Transverse colon (tissue), 4 donors: ENCODE data around the gene DNER. TPM values are rescaled to one million over a fixed set of nuclear protein-coding genes. Genes with fewer than 3 reads are reported as not detected.

Source experiments
- DNase-seq: peaks from one replicate; pipeline ENCODE4 v3.0.0-alpha.2; 2019
- H3K27ac ChIP-seq, 4 donors: fragments of 200-600 bp; sonication (generic); 2 replicates each; pipeline ENCODE4 v1.5.1; 2016 to 2018; ENCODE audit warnings: inconsistent platforms in 4 of 4
- H3K27me3 ChIP-seq: fragments of 200-600 bp; sonication (generic); 2 replicates; pipeline ENCODE4 v1.5.1; 2017; ENCODE audit warnings: inconsistent platforms
- H3K36me3 ChIP-seq, 4 donors: fragments of 200-600 bp; sonication (generic); 2 replicates each; pipeline ENCODE4 v1.5.1; 2017 to 2019; ENCODE audit warnings: inconsistent platforms in 4 of 4
- H3K4me1 ChIP-seq, 4 donors: fragments of 200-600 bp; sonication (generic); 2 replicates each; pipeline ENCODE4 v1.5.1; 2017 to 2020; ENCODE audit warnings: inconsistent platforms in 4 of 4
- H3K4me3 ChIP-seq, 4 donors: fragments of 200-600 bp; sonication (generic); 1 replicate in 1 of 4; 2 replicates in 3 of 4; pipeline versions ENCODE4 v1.5.1 to v1.6.1; 2017 to 2019; ENCODE audit warnings: inconsistent platforms in 4 of 4
- H3K9me3 ChIP-seq, 2 donors: fragments of 200-600 bp; sonication (generic); 2 replicates each; pipeline ENCODE4 v1.5.1; 2017 to 2019; ENCODE audit warnings: inconsistent platforms in 2 of 2
- CTCF ChIP-seq, 5 experiments: fragments of 200-600 bp in 3 of 5; fragments of 450-650 bp in 2 of 5; sonication (generic) in 3 of 5; IDR thresholded peaks; 1 replicate in 2 of 5; 2 replicates in 3 of 5; pipeline ENCODE4 v1.5.1; 2016 to 2017; ENCODE audit warnings: antibody characterized with exemption in 5 of 5, inconsistent platforms in 3 of 5, mild to moderate bottlenecking in 2 of 5, moderate library complexity in 1 of 5
- EP300 ChIP-seq: sonication (generic); formaldehyde crosslinking; IDR thresholded peaks from one replicate; pipeline ENCODE4 v1.6.1; 2017; ENCODE audit warnings: antibody characterized with exemption, low read depth
- POLR2A ChIP-seq: fragments of 450-650 bp; IDR thresholded peaks from one replicate; pipeline ENCODE4 v1.6.1; 2016; ENCODE audit warnings: antibody characterized with exemption, mild to moderate bottlenecking, moderate library complexity
- POLR2AphosphoS5 ChIP-seq, 3 donors: sonication (generic); formaldehyde crosslinking; IDR thresholded peaks; one replicate each; pipeline ENCODE4 v1.6.1; 2016; ENCODE audit warnings: antibody characterized with exemption in 3 of 3
- WGBS, 2 donors: methylation state at CpG; one replicate each; pipeline ENCODE4 v1.1.5; 2018; ENCODE audit warnings: low coverage in 1 of 2; 5-methylcytosine and 5-hydroxymethylcytosine counted together
- in situ Hi-C, 4 donors: fragments of 200-750 bp; cut with MboI; loops; one replicate each; pipeline versions ENCODE4 v1.15.0 to v1.15.1; 2017; ENCODE audit warnings: low sequenced_read_pairs in 3 of 4, low pct_ligation_motif_present in 1 of 4, low pct_unique_long_range_greater_than_20kb in 1 of 4
- intact Hi-C: fragments of 100-400 bp; cut with DNase I; formaldehyde crosslinking; loops from one replicate; pipeline ENCODE4 v1.15.1; 2023; ENCODE audit warnings: low total_unique reads
- total RNA-seq, 4 donors: library from RNA; depleted of rRNA; stranded (reverse); fragments of >200 nt; gene quantifications; one replicate each; pipeline ENCODE4 v1.1.0, GENCODE V29; 2016

Gene DNER
- total RNA-seq, 4 donors from 2014 or later, result 1.9 to 4.9 (median 2.5) TPM

- no peaks in the 10 kb centered on the region for H3K27me3 ChIP-seq
- intact Hi-C loops, result no loop called here
- H3K36me3 ChIP-seq, result no peaks in the 10 kb centered on the region
- no peak for TF ChIP-seq CTCF (IDR thresholded peaks at IDR 0.05)
- TF ChIP-seq POLR2A, result no peak
- TF ChIP-seq POLR2AphosphoS5 (IDR thresholded peaks at IDR 0.05), result no peak
- TF ChIP-seq EP300, result no peak
- H3K9me3 ChIP-seq, result peaks cover 11 to 19% of the 10 kb centered on the region in 2 donors
- H3K4me1 ChIP-seq, result no peaks in the 10 kb centered on the region
- WGBS, 2 donors, result 73% methylated on average over 1 of the region's 1 CpG; no CpG with 5 or more reads in 1 of the 2 donors
- no peak for DNase-seq
- in situ Hi-C loops, result no loop called here
- no peak overlapping the region for H3K27ac ChIP-seq
- H3K4me3 ChIP-seq, result no peak overlapping the region
Observed at GRCh38 chr2:229734410-229734809, 20.1 kb upstream of the DNER start.

- intact Hi-C loops, result no loop called here
- DNase-seq, result no peak
- WGBS, 2 donors, result 40 to 73% methylated on average over 1 to 6 of the region's 6 CpGs
- H3K4me1 ChIP-seq, result no peaks in the 10 kb centered on the region
- H3K27ac ChIP-seq, result no peak overlapping the region
- H3K4me3 ChIP-seq, result no peak overlapping the region
- H3K36me3 ChIP-seq, result no peaks in the 10 kb centered on the region
- in situ Hi-C loops, result no loop called here
- H3K9me3 ChIP-seq, result peaks cover 11 to 19% of the 10 kb centered on the region in 2 donors
- no peak for TF ChIP-seq EP300
- TF ChIP-seq POLR2AphosphoS5 (IDR thresholded peaks at IDR 0.05), result no peak
- no peak for TF ChIP-seq CTCF (IDR thresholded peaks at IDR 0.05)
- no peak for TF ChIP-seq POLR2A
- no peaks in the 10 kb centered on the region for H3K27me3 ChIP-seq
Observed at GRCh38 chr2:229733611-229734245, 19.4 kb upstream of the DNER start.

GRCh38 chr2:229732897-229733296, 18.5 kb upstream of the DNER start:
- no peaks in the 10 kb centered on the region for H3K36me3 ChIP-seq

GRCh38 chr2:229731916-229732315, 17.6 kb upstream of the DNER start:
- intact Hi-C loops, result no loop called here
- H3K27ac ChIP-seq, result no peak overlapping the region
- TF ChIP-seq POLR2AphosphoS5 (IDR thresholded peaks at IDR 0.05) (no peak), CTCF (IDR thresholded peaks at IDR 0.05) (no peak), EP300 (no peak), POLR2A (no peak)
- 48 to 80% methylated on average over 1 to 4 of the region's 4 CpGs for WGBS, 2 donors
- H3K4me3 ChIP-seq, result no peak overlapping the region
- H3K36me3 ChIP-seq, result no peaks in the 10 kb centered on the region
- H3K9me3 ChIP-seq, result peaks cover 0 to 4% of the 10 kb centered on the region in 2 donors
- in situ Hi-C loops, result no loop called here
- no peaks in the 10 kb centered on the region for H3K4me1 ChIP-seq
- no peak for DNase-seq
- no peaks in the 10 kb centered on the region for H3K27me3 ChIP-seq

More at GRCh38 chr2:229732897-229733296, 18.5 kb upstream of the DNER start:
- in situ Hi-C loops, result no loop called here
- DNase-seq, result no peak
- 88% methylated on average over 4 to 6 of the region's 6 CpGs for WGBS, 2 donors
- H3K27ac ChIP-seq, result no peak overlapping the region
- no peaks in the 10 kb centered on the region for H3K4me1 ChIP-seq
- H3K27me3 ChIP-seq, result no peaks in the 10 kb centered on the region
- TF ChIP-seq EP300, result no peak
- no peak for TF ChIP-seq CTCF (IDR thresholded peaks at IDR 0.05)
- no peak for TF ChIP-seq POLR2AphosphoS5 (IDR thresholded peaks at IDR 0.05)
- TF ChIP-seq POLR2A, result no peak
- no peak overlapping the region for H3K4me3 ChIP-seq
- H3K9me3 ChIP-seq, result peaks cover 6 to 14% of the 10 kb centered on the region in 2 donors
- intact Hi-C loops, result no loop called here
